Nephron progenitor cell (in vitro differentiated cells): ENCODE measurements around the gene PVALB.

ENCODE experiments used
- DNase-seq: peaks from one replicate; pipeline ENCODE4 v3.0.0; 2021
- H3K27ac Mint-ChIP-seq: 2 replicates; pipeline ENCODE4 v1.8.0; 2021; ENCODE audit warnings: mild to moderate bottlenecking, moderate library complexity, mixed read lengths
- H3K27me3 Mint-ChIP-seq: 2 replicates; pipeline ENCODE4 v1.8.0; 2021; ENCODE audit warnings: mild to moderate bottlenecking, low read depth, mixed read lengths; ENCODE audit not compliant: poor library complexity
- H3K36me3 Mint-ChIP-seq: 2 replicates; pipeline ENCODE4 v1.8.0; 2021; ENCODE audit warnings: low read depth, mixed read lengths
- H3K4me1 Mint-ChIP-seq: 2 replicates; pipeline ENCODE4 v1.8.0; 2021; ENCODE audit warnings: mixed read lengths
- H3K4me3 Mint-ChIP-seq: 2 replicates; pipeline ENCODE4 v1.8.0; 2021; ENCODE audit warnings: mild to moderate bottlenecking, moderate library complexity, mixed read lengths
- H3K9me3 Mint-ChIP-seq: 2 replicates; pipeline ENCODE4 v1.8.0; 2021; ENCODE audit warnings: mild to moderate bottlenecking, moderate library complexity, mixed read lengths
- TF ChIP-seq, protein P1 (sequence below): fragments of 200-600 bp; sonication (generic); IDR thresholded peaks from 2 replicates; pipeline ENCODE4 v1.5.0; 2021; ENCODE audit warnings: antibody characterized with exemption

The PVALB gene

GRCh38 chr22:36807627-36808026 is 9.2 kb downstream of the PVALB start:
- Mint-ChIP-seq H3K4me1 (peaks cover 7% of the 10 kb centered on the region), H3K36me3 (no peaks in the 10 kb centered on the region), H3K4me3 (no peak overlapping the region), H3K27ac (no peak overlapping the region), H3K27me3 (peaks cover 69% of the 10 kb centered on the region), H3K9me3 (no peaks in the 10 kb centered on the region)
- DNase-seq = no peak
- TF ChIP-seq, protein P1, sequence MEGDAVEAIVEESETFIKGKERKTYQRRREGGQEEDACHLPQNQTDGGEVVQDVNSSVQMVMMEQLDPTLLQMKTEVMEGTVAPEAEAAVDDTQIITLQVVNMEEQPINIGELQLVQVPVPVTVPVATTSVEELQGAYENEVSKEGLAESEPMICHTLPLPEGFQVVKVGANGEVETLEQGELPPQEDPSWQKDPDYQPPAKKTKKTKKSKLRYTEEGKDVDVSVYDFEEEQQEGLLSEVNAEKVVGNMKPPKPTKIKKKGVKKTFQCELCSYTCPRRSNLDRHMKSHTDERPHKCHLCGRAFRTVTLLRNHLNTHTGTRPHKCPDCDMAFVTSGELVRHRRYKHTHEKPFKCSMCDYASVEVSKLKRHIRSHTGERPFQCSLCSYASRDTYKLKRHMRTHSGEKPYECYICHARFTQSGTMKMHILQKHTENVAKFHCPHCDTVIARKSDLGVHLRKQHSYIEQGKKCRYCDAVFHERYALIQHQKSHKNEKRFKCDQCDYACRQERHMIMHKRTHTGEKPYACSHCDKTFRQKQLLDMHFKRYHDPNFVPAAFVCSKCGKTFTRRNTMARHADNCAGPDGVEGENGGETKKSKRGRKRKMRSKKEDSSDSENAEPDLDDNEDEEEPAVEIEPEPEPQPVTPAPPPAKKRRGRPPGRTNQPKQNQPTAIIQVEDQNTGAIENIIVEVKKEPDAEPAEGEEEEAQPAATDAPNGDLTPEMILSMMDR = no peak

DNA sequence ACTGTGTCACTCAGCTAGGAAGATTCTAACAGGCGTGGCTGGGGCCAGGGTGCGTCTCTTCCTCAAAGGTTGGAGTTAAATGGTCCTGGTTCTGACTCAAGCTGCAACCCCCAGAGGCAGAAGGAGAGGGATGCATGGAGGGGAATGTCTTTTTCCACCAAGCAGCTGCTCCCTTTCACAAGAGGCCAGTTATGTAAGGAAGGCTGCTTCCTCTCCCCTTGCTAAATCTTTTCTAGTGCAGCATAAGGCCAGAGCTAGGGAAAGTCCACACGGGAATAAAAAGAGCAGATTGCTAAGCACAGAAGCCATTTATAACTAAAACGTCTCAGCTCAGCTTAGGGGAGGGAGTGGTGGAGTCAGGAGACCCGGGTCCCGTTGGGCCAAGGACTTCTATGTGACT is 10.0 kb downstream of the PVALB start:
- Mint-ChIP-seq H3K9me3 (no peaks in the 10 kb centered on the region), H3K27ac (no peak overlapping the region), H3K27me3 (peaks cover 68% of the 10 kb centered on the region), H3K36me3 (no peaks in the 10 kb centered on the region), H3K4me1 (peaks cover 7% of the 10 kb centered on the region), H3K4me3 (no peak overlapping the region)
- no peak for DNase-seq
- TF ChIP-seq, protein P1 = no peak

- DNase-seq = no peak
- H3K36me3 Mint-ChIP-seq = no peaks in the 10 kb centered on the region
Observed at GRCh38 chr22:36803358-36803757, 13.5 kb downstream of the PVALB start.

DNA sequence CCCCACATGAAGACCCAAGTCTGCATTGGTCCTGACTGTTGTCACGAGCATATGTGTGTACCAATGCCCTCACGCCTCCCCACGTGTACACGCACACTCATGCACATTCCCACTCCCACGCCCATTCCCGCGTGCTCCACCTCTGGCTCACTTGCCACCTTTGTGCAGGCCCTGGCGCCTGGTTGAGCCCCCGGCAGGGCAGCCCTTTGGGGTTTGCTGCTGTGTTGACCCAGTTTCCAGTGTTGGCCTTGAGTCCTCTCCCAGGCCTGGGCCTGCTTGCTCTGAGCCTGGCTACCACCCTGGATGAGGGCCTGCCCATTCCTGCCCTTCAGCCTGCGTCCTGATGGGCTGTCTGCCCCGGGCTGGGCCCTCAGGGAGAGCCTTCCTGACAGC is 18.2 kb downstream of the PVALB start:
- H3K36me3 Mint-ChIP-seq = no peaks in the 10 kb centered on the region
- H3K27ac Mint-ChIP-seq = no peak overlapping the region
- H3K27me3 Mint-ChIP-seq = peaks cover 36% of the 10 kb centered on the region
- H3K4me3 Mint-ChIP-seq = no peak overlapping the region
- TF ChIP-seq, protein P1 = no peak
- no peaks in the 10 kb centered on the region for H3K9me3 Mint-ChIP-seq
- DNase-seq = no peak
- H3K4me1 Mint-ChIP-seq = peaks cover 58% of the 10 kb centered on the region

More at GRCh38 chr22:36803358-36803757, 13.5 kb downstream of the PVALB start:
- TF ChIP-seq, protein P1 = no peak
- no peak overlapping the region for H3K27ac Mint-ChIP-seq
- peaks cover 28% of the 10 kb centered on the region for H3K4me1 Mint-ChIP-seq
- no peaks in the 10 kb centered on the region for H3K9me3 Mint-ChIP-seq
- peaks cover 59% of the 10 kb centered on the region for H3K27me3 Mint-ChIP-seq
- no peak overlapping the region for H3K4me3 Mint-ChIP-seq

GRCh38 chr22:36797911-36798673 is 18.7 kb downstream of the PVALB start:
- Mint-ChIP-seq H3K27ac (no peak overlapping the region), H3K4me1 (peaks cover 58% of the 10 kb centered on the region), H3K27me3 (peaks cover 31% of the 10 kb centered on the region), H3K9me3 (no peaks in the 10 kb centered on the region), H3K4me3 (peak overlapping the region; percentile 46), H3K36me3 (no peaks in the 10 kb centered on the region)
- peak; percentile 63 for DNase-seq
- TF ChIP-seq, protein P1 = no peak

DNA sequence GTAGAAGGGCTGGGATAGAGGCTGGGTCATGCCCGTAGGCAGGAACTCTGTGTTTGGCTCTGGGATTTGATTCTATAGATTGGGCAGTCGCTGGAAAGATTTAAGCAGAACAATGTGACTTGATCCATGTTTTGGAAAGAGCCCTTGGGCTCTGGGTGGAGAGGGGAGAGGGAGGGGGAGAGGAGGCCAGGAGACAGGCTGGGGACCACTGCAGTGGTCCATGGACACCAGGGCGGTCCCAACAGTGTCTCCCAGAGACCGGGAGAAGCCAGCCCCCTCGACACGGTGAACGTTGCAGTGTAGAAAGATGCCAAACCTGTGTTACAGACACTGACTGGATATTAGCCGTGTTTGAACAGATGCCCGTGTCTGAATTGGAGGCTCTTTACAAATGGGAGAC is 19.5 kb downstream of the PVALB start:
- DNase-seq = no peak
- no peaks in the 10 kb centered on the region for H3K9me3 Mint-ChIP-seq
- TF ChIP-seq, protein P1 = no peak
- peaks cover 58% of the 10 kb centered on the region for H3K4me1 Mint-ChIP-seq
- peak overlapping the region; percentile 46 for H3K4me3 Mint-ChIP-seq
- H3K36me3 Mint-ChIP-seq = no peaks in the 10 kb centered on the region
- no peak overlapping the region for H3K27ac Mint-ChIP-seq
- peaks cover 30% of the 10 kb centered on the region for H3K27me3 Mint-ChIP-seq
